Kidney tubule cell (primary cell): Measurements from ENCODE around the gene ZYG11A.

Experiments used
- DNase-seq: peaks from one replicate; pipeline ENCODE4 v3.0.0-alpha.2; 2018; ENCODE audit warnings: low spot score

Gene ZYG11A

DNA sequence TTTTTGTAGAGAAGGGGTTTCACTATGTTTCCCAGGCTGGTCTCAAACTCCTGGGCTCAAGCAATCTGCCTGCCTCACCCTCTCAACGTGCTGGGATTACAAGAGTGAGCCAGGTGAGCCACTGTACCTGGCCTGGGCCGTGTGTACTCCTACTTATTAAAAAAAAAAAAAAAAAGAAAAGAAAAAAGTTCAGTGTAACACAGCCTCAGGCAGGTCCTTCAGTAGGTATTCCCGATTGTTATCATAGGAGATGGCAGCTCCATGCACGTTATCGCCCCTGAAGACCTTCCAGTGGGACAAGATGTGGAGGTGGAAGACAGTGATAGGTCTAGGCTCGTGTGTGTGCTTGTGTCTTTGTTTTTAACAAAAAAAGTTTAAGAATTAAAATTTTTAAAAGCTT is 75.6 kb downstream of the ZYG11A start:
- no peak for DNase-seq

- peak; percentile 50 for DNase-seq
Measured at GRCh38 chr1:52919051-52919722, 76.6 kb downstream of the ZYG11A start.

DNA sequence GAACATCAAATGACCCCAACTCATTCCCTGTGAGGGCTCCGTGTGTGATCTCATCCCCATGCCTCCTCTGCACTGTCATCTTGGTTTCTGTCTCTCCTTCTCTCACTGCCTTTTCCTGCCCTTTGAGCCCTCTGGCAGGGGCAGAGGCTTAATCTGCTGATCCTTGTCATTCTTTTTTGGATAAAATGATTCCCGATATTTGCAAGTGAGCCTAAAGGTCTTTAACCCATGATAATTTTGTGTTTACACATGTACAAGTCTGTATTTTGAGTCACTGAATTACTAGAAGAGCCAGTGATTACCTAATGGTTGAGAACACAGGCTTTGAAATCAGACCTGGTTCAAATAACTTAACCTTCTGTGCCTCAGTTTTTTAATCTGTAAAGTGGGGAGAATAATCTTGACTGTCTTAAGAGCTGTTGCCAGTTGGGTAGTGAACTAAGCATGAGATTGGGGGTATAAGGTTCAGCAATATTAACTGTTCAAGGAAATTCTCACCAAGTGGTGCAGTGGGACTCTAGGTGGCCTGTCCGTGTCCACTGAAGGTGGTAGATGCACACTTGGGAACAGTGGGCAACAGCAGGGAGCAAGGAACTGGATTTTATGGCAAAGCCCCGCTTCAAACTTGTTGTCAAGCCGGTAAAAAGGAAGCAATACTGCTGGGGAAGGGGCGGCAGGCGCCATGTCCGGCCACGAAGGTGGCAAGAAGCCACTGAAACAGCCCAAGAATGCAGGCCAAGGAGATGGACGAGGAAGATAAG is 77.3 kb downstream of the ZYG11A start:
- no peak for DNase-seq

DNA sequence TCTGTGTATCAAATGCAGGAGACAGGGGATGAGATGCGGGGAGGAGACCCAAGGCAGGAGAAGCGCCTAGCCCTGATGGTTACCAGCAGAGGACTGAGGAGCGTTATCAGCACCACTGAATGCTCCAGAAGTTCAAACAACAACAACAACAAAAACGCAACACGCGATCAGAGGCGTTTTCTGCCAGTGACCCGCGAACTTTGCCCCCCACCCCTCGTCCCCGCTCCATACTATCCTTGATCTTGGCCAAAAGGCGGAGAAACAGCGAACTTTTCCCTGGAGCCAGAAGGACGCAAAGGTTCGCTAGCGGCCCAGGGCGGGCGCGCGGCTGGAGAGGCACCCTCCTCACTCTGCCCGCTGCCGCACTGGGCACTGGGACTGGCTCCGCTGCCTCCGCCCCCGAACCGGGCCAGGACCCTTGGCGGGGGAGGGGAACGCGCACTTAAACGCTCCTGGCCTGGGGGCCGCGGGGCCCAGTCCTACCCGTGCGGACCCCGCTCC is 78.3 kb downstream of the ZYG11A start:
- peak; percentile 23 for DNase-seq

- DNase-seq = peak; percentile 21
Measured at GRCh38 chr1:52925571-52926005, 83.0 kb downstream of the ZYG11A start.

DNA sequence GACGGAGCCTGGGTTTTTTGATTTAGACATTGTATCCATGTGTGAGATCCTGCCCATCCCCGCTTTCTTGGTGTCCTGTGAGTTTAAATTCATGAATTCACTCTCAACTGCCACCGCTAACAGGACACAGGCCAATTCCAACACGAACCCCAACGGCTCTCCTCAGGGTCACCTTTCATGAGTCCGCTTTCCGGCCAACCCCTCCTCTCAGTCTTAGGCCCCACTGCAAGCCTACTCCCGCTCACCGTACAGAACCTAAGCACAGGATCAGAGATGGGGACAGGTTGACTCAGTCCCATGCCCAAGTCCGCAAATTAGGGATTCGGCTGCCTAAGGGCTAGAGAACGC is 84.3 kb downstream of the ZYG11A start:
- no peak for DNase-seq

DNA sequence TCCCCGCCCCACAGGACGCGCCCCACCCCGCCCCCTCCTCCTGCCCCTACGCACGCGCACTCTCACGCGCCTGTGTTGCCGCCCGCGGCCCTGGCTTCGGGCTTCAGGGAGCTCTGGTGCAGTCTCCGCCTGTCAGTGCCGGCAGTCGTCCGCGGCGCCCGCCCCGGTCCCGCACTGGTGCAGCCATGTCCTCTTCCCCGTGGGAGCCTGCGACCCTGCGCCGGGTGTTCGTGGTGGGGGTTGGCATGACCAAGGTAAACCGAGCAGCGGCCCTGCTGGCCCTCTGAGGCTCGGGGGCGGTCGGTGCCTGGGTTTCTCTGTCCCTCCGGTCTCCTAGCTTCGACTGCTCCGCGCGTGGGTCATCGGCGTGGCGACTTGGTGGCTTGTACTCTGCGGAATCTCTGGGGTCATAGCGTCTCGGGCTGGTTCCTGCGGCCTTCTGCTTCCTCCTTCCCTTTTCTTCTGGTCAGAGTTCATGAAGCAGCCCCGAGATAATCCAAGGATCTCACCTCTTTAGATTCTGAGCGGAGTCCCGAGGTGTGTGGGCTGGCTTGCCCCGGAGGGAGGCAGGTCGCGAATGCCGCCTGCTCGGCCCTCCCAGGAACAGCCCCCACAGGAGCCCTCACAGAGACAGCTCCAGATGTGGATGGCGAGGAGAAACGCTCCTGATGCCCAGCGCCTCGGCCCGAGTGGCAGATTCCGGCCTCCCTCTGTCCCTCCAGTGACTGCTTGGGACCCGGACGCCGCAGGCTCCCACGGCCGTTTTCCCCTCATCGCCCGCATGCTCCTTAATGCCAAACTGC is 84.9 kb downstream of the ZYG11A start, which contains the start of gene SCP2:
Gene SCP2 (plus strand): TSS at position 65 of the 803 bp plus-strand sequence. CDS start 121 bp downstream, at position 186.
- peak; percentile 70 for DNase-seq

DNA sequence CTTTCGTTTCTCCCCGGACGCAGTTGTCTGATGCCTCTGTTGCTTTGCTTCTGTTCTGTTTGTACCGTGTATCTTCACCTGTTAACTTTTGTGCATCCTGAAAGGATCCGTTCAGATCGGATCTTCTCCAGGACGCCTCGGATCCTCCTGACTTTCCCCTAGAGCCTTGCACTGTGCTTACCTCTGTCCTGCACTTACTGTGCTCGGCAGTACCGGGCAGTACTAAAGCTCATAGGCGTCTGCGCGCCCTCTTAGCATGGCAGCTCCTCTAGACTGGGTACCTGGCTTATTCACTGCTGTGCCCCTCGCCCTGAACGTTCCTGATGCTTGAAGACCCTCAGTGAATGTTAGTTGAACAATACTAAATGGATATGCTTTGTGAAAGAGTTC is 85.5 kb downstream of the ZYG11A start:
- DNase-seq = peak; percentile 39

- DNase-seq = no peak
Measured at GRCh38 chr1:52929019-52929418, 86.5 kb downstream of the ZYG11A start.

DNA sequence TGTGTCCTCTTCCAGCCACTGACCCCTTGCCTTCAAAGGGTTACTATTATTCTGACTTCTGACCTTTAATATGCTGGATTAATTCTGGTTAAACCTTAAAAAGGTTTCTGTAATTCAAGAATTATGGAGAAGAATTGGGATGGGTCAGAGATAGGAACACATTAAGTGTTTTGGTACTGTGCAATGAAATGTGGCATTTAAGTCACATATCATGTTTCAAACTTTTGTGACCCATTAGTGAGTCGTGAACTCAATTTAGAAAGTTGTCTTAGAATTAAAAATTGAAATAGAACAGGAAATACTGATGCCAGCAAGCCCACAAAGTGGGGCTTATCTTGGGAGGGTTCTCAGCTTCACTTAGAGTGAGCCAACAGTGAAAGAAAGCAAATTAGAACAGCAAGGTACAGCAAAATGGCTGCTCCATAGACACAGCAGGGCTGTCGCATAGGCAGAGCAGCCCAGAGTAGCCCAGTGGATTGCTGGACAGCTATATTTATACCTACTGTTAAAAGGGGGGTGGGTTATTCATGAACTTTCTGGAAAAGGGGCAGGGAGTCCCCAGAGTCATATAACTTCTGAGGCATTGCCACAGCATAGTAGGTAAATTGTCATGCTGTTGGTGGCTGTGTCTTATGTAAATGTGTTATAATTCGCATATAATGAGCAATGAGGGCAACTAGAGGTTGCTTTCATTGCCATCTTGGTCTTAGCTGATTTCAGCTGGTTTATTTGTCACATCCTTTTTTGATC is 95.0 kb downstream of the ZYG11A start:
- DNase-seq = no peak

DNA sequence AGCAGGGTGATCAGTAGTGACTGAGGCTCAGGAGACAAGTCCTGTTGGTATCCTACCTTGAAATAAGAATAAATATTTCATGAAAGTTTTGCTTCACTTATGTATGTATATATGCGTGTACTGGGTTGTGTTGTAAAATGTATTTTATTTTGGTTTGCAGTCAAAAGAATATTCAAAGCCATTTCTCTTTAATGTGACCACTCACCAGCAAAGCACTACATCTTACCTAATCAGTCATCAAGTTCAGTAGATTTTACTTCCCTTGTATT is 95.6 kb downstream of the ZYG11A start:
- no peak for DNase-seq

GRCh38 chr1:52943876-52944416 is 101.4 kb downstream of the ZYG11A start:
- no peak for DNase-seq

GRCh38 chr1:52944566-52944965 is 102.0 kb downstream of the ZYG11A start:
- DNase-seq = no peak
